Mesodermal cell (in vitro differentiated cells): ENCODE results near the gene ATXN2L.
"Not testable (repeated sequence)": the region's sequence is repeated elsewhere in the genome, so short reads cannot be mapped to it uniquely, and the experiment has no call there.

Experiments
- H3K27ac ChIP-seq: 2 replicates; pipeline ENCODE4 v1.7.0; 2013; ENCODE audit warnings: mild to moderate bottlenecking, low read depth, low read length, moderate library complexity; ENCODE audit not compliant: severe bottlenecking
- H3K36me3 ChIP-seq: 2 replicates; pipeline ENCODE4 v1.7.1; 2013; ENCODE audit warnings: mild to moderate bottlenecking, low read length, moderate library complexity; ENCODE audit not compliant: control insufficient read depth, insufficient read depth
- H3K4me1 ChIP-seq: one replicate; pipeline ENCODE4 v1.7.1; 2013; ENCODE audit warnings: mild to moderate bottlenecking, low read length; ENCODE audit not compliant: insufficient read depth, control insufficient read depth, poor library complexity, severe bottlenecking
- H3K4me3 ChIP-seq: 2 replicates; pipeline ENCODE4 v1.7.0; 2013; ENCODE audit warnings: low read length, control low read depth, mild to moderate bottlenecking; ENCODE audit not compliant: insufficient read depth, poor library complexity, severe bottlenecking; ENCODE audit errors: extremely low read depth
- H3K9me3 ChIP-seq: 2 replicates; pipeline ENCODE4 v1.7.1; 2013; ENCODE audit warnings: mild to moderate bottlenecking, low read length, moderate library complexity; ENCODE audit not compliant: control insufficient read depth
- WGBS, 2 experiments: methylation state at CpG; one replicate each; pipeline ENCODE4 v1.1.5; 2013; ENCODE audit warnings: missing lambda C conversion rate in 2 of 2; ENCODE audit not compliant: insufficient coverage in 2 of 2; 5-methylcytosine and 5-hydroxymethylcytosine counted together

The ATXN2L gene

DNA sequence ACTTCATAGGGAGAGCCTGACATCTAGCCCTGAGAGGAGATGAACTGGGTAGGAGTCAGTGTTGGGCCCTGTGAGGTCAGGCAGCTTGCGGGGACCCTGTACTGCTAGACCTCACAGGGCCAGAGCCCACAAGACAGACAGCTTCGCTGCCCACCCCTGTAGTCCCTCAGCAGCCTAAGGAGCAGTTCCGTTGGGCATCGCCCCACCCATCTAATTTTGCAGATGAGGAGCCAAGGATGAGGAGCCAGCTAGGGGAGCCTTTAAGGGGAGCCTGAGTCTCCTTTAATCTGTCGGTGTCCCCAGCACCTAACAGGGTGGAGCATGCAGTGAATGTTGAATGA, 24.1 kb downstream of the ATXN2L start:
- peak overlapping the region; percentile 97 for H3K4me3 ChIP-seq
- 50 to 62% methylated on average over 2 to 4 of the region's 5 CpGs for WGBS, 2 experiments
- H3K4me1 ChIP-seq: peaks cover 2% of the 10 kb centered on the region
- no peaks in the 10 kb centered on the region for H3K9me3 ChIP-seq
- H3K27ac ChIP-seq: peak overlapping the region; percentile 45
- H3K36me3 ChIP-seq: peaks cover 33% of the 10 kb centered on the region

DNA sequence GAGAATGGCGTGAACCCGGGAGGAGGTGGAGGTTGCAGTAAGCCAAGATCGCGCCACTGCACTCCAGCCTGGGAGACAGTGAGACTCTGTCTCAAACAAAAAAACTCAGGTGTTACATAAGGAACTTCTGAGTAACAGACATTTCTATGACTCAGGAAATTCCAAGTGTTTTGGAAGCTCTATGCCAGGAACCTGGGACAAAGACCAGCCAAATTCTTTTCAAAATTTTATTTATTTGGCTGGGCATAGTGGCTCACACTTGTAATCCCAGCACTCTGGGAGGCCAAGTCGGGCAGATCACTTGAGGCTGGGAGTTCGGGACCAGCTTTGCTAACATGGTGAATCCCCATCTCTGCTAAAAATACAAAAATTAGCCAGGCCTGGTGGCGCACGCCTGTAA, 35.6 kb downstream of the ATXN2L start:
- H3K27ac ChIP-seq: no peak overlapping the region
- no peak overlapping the region for H3K4me3 ChIP-seq
- WGBS, 2 experiments: 93 to 97% methylated on average over 8 of the region's 8 CpGs
- no peaks in the 10 kb centered on the region for H3K9me3 ChIP-seq
- H3K4me1 ChIP-seq: no peaks in the 10 kb centered on the region
- no peaks in the 10 kb centered on the region for H3K36me3 ChIP-seq

GRCh38 chr16:28859326-28859725, 36.5 kb downstream of the ATXN2L start:
- Histone ChIP-seq H3K4me3 (no peak overlapping the region), H3K27ac (no peak overlapping the region), H3K9me3 (no peaks in the 10 kb centered on the region), H3K4me1 (no peaks in the 10 kb centered on the region), H3K36me3 (no peaks in the 10 kb centered on the region)
- 50 to 57% methylated on average over 2 to 3 of the region's 4 CpGs for WGBS, 2 experiments

- no peaks in the 10 kb centered on the region for H3K9me3 ChIP-seq
- peak overlapping the region; percentile 96 for H3K4me3 ChIP-seq
- peaks cover 30% of the 10 kb centered on the region for H3K36me3 ChIP-seq
- H3K4me1 ChIP-seq: peaks cover 8% of the 10 kb centered on the region
- 8% methylated on average over 29 to 34 of the region's 42 CpGs for WGBS, 2 experiments
- H3K27ac ChIP-seq: peak overlapping the region; percentile 95
Measured at GRCh38 chr16:28863929-28864793, 41.4 kb downstream of the ATXN2L start.

- Histone ChIP-seq H3K9me3 (no peaks in the 10 kb centered on the region), H3K4me1 (peaks cover 8% of the 10 kb centered on the region), H3K4me3 (peak overlapping the region; percentile 96), H3K36me3 (peaks cover 39% of the 10 kb centered on the region), H3K27ac (no peak overlapping the region)
- WGBS, 2 experiments: 95 to 97% methylated on average over 11 to 12 of the region's 12 CpGs
Measured at GRCh38 chr16:28865001-28865688, 42.3 kb downstream of the ATXN2L start.

DNA sequence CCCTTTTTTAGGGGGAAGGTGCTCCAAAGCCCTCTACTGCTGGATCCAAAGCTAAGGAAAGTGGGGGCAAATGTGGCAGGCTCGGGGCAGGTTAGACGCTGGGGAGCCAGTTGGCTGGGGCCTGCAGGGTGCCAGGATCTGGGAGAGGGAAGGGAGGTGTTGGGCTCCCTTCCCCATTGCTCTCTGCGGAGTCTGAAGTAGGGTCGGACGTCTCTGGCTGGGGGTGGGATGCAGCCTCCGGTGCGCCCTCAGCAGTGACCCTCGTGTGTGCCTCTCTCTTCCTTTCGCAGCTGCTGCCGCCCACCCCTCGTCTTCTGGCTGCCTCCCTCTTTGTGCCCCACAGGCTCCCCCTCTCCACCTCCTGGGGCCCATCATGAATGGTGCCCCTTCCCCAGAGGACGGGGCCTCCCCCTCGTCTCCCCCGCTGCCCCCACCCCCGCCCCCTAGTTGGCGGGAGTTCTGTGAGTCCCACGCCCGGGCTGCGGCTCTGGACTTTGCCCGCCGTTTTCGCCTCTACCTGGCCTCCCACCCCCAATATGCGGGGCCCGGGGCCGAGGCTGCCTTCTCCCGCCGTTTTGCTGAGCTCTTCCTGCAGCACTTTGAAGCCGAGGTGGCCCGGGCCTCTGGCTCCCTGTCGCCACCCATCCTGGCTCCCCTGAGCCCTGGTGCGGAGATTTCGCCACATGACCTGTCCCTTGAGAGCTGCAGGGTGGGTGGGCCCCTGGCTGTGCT, 43.1 kb downstream of the ATXN2L start:
- WGBS, 2 experiments: 94% methylated on average over 22 to 28 of the region's 32 CpGs
- no peak overlapping the region for H3K4me3 ChIP-seq
- H3K27ac ChIP-seq: no peak overlapping the region
- peaks cover 8% of the 10 kb centered on the region for H3K4me1 ChIP-seq
- no peaks in the 10 kb centered on the region for H3K9me3 ChIP-seq
- peaks cover 47% of the 10 kb centered on the region for H3K36me3 ChIP-seq

- WGBS, 2 experiments: 86 to 90% methylated on average over 11 to 17 of the region's 17 CpGs
Measured at GRCh38 chr16:28866454-28866804, 43.6 kb downstream of the ATXN2L start.

GRCh38 chr16:28867241-28867640, 44.4 kb downstream of the ATXN2L start:
- Histone ChIP-seq H3K36me3 (peaks cover 58% of the 10 kb centered on the region), H3K4me1 (peaks cover 8% of the 10 kb centered on the region), H3K27ac (no peak overlapping the region), H3K9me3 (no peaks in the 10 kb centered on the region), H3K4me3 (no peak overlapping the region)
- WGBS, 2 experiments: 95 to 100% methylated on average over 6 to 10 of the region's 13 CpGs

More at GRCh38 chr16:28866454-28866804, 43.6 kb downstream of the ATXN2L start:
- no peaks in the 10 kb centered on the region for H3K9me3 ChIP-seq
- H3K4me1 ChIP-seq: peaks cover 8% of the 10 kb centered on the region
- H3K27ac ChIP-seq: no peak overlapping the region
- H3K4me3 ChIP-seq: no peak overlapping the region
- peaks cover 51% of the 10 kb centered on the region for H3K36me3 ChIP-seq

GRCh38 chr16:28867646-28868045, 44.8 kb downstream of the ATXN2L start:
- not testable (repeated sequence) for H3K9me3 ChIP-seq, H3K27ac ChIP-seq, H3K4me1 ChIP-seq, H3K4me3 ChIP-seq
- H3K36me3 ChIP-seq: peaks cover 61% of the 10 kb centered on the region
- WGBS, 2 experiments: 99 to 100% methylated on average over 8 to 9 of the region's 9 CpGs

- Histone ChIP-seq H3K4me1 (peaks cover 8% of the 10 kb centered on the region), H3K9me3 (no peaks in the 10 kb centered on the region), H3K36me3 (peaks cover 72% of the 10 kb centered on the region), H3K27ac (no peak overlapping the region), H3K4me3 (no peak overlapping the region)
- 93 to 97% methylated on average over 10 to 11 of the region's 11 CpGs for WGBS, 2 experiments
Measured at GRCh38 chr16:28869201-28869600, 46.4 kb downstream of the ATXN2L start.
